CD4-positive, alpha-beta T cell (primary cell): ENCODE data around the gene SHANK3. TPM values are rescaled to one million over a fixed set of nuclear protein-coding genes. Genes with fewer than 3 reads are reported as not detected.
A peak's percentile ranks its signal among the peaks of the same experiment; 100 is the strongest.
"Not testable (repeated sequence)": the region's sequence is repeated elsewhere in the genome, so short reads cannot be mapped to it uniquely, and the experiment has no call there.

ENCODE experiments used
- ATAC-seq: fragments of 200-7000 bp; cut with Tn5 transposase; one replicate; pipeline ENCODE4 v1.10.0; 2022; ENCODE audit warnings: mild to moderate bottlenecking; ENCODE audit not compliant: poor library complexity
- CTCF ChIA-PET: fragments of 350-600 bp; sonication (Branson Sonifier 250); formaldehyde crosslinking; loops from one replicate; lab custom pipeline; 2021; ENCODE audit warnings: antibody characterized with exemption, inconsistent platforms; lab: Charles Lee
- POLR2A ChIA-PET: fragments of 350-600 bp; sonication (Branson Sonifier 250); formaldehyde crosslinking; loops from one replicate; lab custom pipeline; 2021; ENCODE audit warnings: antibody characterized with exemption, inconsistent platforms; lab: Charles Lee
- DNase-seq, 14 experiments: peaks; one replicate each; pipeline ENCODE4 v3.0.0-alpha.2; 2013 to 2020; ENCODE audit warnings: mixed read lengths in 2 of 14
- H3K27ac ChIP-seq, 2 donors: one replicate each; pipeline versions ENCODE4 v1.5.1 to v1.7.0; 2013; ENCODE audit warnings: low read length in 2 of 2, low read depth in 1 of 2, mild to moderate bottlenecking in 1 of 2
- H3K27me3 ChIP-seq, 2 experiments: 1 replicate in 1 of 2; 2 replicates in 1 of 2; pipeline versions ENCODE4 v1.6.1 to v1.7.0; 2013; ENCODE audit warnings: low read length in 2 of 2, control low read depth in 1 of 2, mild to moderate bottlenecking in 1 of 2, moderate library complexity in 1 of 2; ENCODE audit not compliant: insufficient read depth in 2 of 2, control insufficient read depth in 1 of 2
- H3K36me3 ChIP-seq: one replicate; pipeline ENCODE4 v1.6.1; 2013; ENCODE audit warnings: low read length, control low read depth; ENCODE audit not compliant: insufficient read depth
- H3K4me1 ChIP-seq: one replicate; pipeline ENCODE4 v1.6.1; 2013; ENCODE audit warnings: low read length, control low read depth; ENCODE audit not compliant: insufficient read depth
- H3K4me3 ChIP-seq: one replicate; pipeline ENCODE4 v1.5.1; 2013; ENCODE audit warnings: mild to moderate bottlenecking, low read length, moderate library complexity
- H3K9me3 ChIP-seq, 2 experiments: 1 replicate in 1 of 2; 2 replicates in 1 of 2; pipeline versions ENCODE4 v1.6.1 to v1.7.0; 2013; ENCODE audit warnings: low read length in 2 of 2, mild to moderate bottlenecking in 2 of 2, control low read depth in 1 of 2, moderate library complexity in 1 of 2; ENCODE audit not compliant: control insufficient read depth in 1 of 2, insufficient read depth in 1 of 2
- H3K27ac Mint-ChIP-seq: one replicate; pipeline ENCODE4 v1.8.0; 2020; ENCODE audit warnings: mixed read lengths
- H3K27me3 Mint-ChIP-seq: one replicate; pipeline ENCODE4 v1.8.0; 2021; ENCODE audit warnings: mixed read lengths
- H3K36me3 Mint-ChIP-seq: one replicate; pipeline ENCODE4 v1.8.0; 2021; ENCODE audit warnings: low read depth, mixed read lengths
- H3K4me1 Mint-ChIP-seq: one replicate; pipeline ENCODE4 v1.8.0; 2021; ENCODE audit warnings: low read depth, mixed read lengths
- H3K4me3 Mint-ChIP-seq: one replicate; pipeline ENCODE4 v1.8.0; 2020; ENCODE audit warnings: mild to moderate bottlenecking, mixed read lengths
- H3K9me3 Mint-ChIP-seq: one replicate; pipeline ENCODE4 v1.8.0; 2020; ENCODE audit warnings: mixed read lengths
- intact Hi-C, 2 experiments: fragments of 100-400 bp; cut with DNase I in 1 of 2; cut with micrococcal nuclease in 1 of 2; formaldehyde crosslinking; loops; one replicate each; pipeline versions ENCODE4 v1.15.1 to v1.9.0; 2023 to 2025; cut with DNase I, micrococcal nuclease
- total RNA-seq, 174 experiments: library from RNA in 2 of 174; stranded (reverse) in 2 of 174; gene quantifications; one replicate each; pipeline ENCODE4 v1.2.3 and lab custom pipeline; 2021 to 2026
- TF ChIP-seq, protein P1 (sequence below): fragments of 200-600 bp; IDR thresholded peaks from one replicate; pipeline ENCODE4 v1.8.0; 2022; ENCODE audit warnings: antibody characterized with exemption, mild to moderate bottlenecking

SHANK3 gene
- total RNA-seq, 2 experiments from 2014 or later = not detected

DNA sequence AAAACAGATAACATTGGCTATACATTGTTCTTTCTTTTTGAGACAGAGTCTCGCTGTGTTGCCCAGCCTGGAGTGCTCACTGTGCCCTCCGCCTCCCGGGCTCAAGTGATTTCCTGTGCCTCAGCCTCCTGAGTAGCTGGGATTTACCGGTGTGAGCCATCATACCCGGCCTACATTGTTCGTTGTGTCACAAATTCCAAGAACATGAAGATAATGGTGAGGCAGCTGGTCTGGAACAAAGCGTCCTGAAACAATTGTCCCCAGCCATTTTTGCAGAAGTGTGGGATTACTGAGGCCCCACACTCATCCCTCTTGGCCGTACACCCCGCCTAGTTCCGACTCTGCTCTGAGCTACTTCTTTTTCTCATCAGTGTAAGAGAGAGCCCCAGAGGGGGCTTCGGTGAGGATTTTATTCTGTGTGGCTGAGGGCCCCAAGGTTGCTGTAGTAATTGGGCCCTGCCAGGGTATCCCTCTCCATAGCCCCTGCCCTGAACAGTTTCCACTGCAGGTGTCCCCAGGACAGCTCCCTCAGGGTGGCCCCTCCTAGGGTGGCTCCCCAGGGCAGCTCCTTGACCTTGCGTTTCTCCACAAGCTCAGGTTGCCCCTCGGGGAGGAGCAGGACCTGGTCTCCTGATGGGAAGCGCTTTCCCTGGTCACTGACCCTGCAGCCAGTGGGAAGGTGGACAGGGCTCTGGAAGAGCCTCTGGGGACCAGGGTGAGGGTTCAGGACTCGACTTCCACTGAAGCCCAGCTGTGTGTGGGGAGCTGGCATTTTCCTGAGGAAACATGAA lies 31.6 kb upstream of the SHANK3 start:
- intact Hi-C loops = no loop called here
- ATAC-seq = no peak
- TF ChIP-seq, protein P1, sequence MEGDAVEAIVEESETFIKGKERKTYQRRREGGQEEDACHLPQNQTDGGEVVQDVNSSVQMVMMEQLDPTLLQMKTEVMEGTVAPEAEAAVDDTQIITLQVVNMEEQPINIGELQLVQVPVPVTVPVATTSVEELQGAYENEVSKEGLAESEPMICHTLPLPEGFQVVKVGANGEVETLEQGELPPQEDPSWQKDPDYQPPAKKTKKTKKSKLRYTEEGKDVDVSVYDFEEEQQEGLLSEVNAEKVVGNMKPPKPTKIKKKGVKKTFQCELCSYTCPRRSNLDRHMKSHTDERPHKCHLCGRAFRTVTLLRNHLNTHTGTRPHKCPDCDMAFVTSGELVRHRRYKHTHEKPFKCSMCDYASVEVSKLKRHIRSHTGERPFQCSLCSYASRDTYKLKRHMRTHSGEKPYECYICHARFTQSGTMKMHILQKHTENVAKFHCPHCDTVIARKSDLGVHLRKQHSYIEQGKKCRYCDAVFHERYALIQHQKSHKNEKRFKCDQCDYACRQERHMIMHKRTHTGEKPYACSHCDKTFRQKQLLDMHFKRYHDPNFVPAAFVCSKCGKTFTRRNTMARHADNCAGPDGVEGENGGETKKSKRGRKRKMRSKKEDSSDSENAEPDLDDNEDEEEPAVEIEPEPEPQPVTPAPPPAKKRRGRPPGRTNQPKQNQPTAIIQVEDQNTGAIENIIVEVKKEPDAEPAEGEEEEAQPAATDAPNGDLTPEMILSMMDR = no peak
- H3K4me1 Mint-ChIP-seq = no peaks in the 10 kb centered on the region
- Histone ChIP-seq H3K9me3 (no peaks in the 10 kb centered on the region), H3K4me1 (no peaks in the 10 kb centered on the region), H3K4me3 (no peak overlapping the region), H3K27ac (no peak overlapping the region), H3K36me3 (no peaks in the 10 kb centered on the region), H3K27me3 (peaks cover 24 to 25% of the 10 kb centered on the region in 2 experiments)
- no peaks in the 10 kb centered on the region for H3K9me3 Mint-ChIP-seq
- H3K4me3 Mint-ChIP-seq = no peak overlapping the region
- no peak for DNase-seq
- no peaks in the 10 kb centered on the region for H3K27me3 Mint-ChIP-seq
- ChIA-PET CTCF (no interaction called here), POLR2A (no interaction called here)
- H3K27ac Mint-ChIP-seq = no peak overlapping the region
- no peaks in the 10 kb centered on the region for H3K36me3 Mint-ChIP-seq

DNA sequence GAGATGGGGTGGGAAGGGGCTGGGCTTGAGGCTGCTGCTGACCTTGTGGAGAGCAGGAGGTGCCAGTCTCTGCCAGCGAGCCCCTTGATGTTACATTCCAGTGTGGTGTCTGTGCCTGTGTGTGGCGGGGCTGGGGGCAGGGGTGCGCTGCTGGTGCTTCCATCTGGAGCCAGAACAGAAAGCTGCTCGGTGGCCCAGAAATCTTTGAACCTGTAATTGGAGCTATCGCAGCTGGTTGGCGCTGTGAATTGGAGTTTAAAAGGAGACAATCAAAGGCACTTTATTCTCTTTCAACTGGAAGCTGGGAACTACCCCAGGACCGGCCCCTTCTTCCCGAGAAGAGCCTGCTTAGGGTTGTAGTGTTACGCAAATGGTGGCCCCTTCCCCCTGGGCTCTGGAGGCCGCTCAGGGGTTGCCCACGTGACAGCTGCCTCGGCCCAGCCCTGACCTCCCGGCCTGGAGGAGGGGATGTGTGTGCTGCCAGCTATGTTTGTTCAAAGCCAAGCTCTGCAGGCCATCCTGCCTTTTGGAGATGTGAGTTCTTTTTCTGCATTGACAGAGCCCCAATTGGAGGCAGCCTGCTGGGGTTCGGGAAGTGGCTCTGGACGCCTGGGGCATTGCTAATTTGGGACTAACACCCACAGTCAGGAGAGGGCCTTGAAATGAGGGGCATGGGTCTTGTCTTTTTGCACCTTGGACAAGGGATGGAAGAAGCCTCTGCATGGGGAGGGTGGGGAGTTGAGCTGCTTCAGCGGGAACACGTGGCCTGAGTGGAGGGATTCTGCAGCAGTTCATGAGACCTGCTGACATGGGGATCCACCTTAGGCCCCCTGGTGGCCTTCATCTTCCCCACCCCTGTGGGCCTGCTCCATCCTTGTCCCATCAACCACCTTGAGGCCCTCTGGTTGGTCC lies 30.7 kb upstream of the SHANK3 start:
- TF ChIP-seq, protein P1 = no peak
- H3K4me1 Mint-ChIP-seq = no peaks in the 10 kb centered on the region
- no peaks in the 10 kb centered on the region for H3K36me3 Mint-ChIP-seq
- no peak overlapping the region for H3K4me3 Mint-ChIP-seq
- H3K9me3 ChIP-seq = no peaks in the 10 kb centered on the region
- no peaks in the 10 kb centered on the region for H3K9me3 Mint-ChIP-seq
- CTCF ChIA-PET = no interaction called here
- POLR2A ChIA-PET = no interaction called here
- peaks cover 24 to 28% of the 10 kb centered on the region in 2 experiments for H3K27me3 ChIP-seq
- H3K27ac Mint-ChIP-seq = no peak overlapping the region
- H3K36me3 ChIP-seq = no peaks in the 10 kb centered on the region
- no peak overlapping the region for H3K27ac ChIP-seq
- H3K4me1 ChIP-seq = no peaks in the 10 kb centered on the region
- DNase-seq (peak in 2 of 14 experiments; percentile 11 to 36), ATAC-seq (no peak)
- H3K4me3 ChIP-seq = no peak overlapping the region
- intact Hi-C loops = no loop called here
- peaks cover 5% of the 10 kb centered on the region for H3K27me3 Mint-ChIP-seq

DNA sequence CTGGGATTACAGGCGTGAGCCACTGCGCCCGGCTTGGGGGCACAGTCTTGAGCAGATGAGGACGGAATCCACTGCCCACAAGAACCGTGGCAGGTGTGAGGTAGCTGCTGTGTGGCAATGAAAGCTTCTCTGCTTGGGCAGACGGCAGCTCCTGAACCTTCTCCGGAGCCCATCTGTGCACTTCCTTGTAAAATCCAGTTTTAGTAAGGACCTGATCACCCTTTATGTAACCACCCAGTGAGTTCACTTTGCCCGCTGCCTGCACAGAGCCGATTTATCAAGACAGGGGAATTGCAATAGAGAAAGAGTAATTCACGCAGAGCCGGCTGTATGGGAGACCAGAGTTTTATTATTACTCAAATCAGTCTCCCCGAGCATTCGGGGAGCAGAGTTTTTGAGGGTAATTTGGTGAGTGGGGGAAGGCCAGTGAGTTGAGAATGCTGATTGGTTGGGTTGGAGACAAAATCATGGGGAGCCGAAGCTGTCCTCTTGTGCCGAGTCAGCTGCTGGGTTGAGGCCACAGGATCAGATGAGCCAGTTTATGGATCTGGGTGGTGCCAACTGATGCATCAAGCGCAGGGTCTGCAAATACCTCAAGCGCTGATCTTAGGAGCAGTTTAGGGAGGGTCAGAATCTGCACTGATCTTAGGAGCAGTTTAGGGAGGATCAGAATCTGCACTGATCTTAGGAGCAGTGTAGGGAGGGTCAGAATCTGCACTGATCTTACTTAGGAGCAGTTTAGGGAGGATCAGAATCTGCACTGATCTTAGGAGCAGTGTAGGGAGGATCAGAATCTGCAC lies 29.4 kb upstream of the SHANK3 start:
- POLR2A ChIA-PET, H3K4me3 ChIP-seq, H3K4me3 Mint-ChIP-seq, H3K27me3 Mint-ChIP-seq, ATAC-seq, DNase-seq, H3K27ac Mint-ChIP-seq, H3K9me3 ChIP-seq, CTCF ChIA-PET, intact Hi-C loops, H3K36me3 Mint-ChIP-seq, H3K4me1 Mint-ChIP-seq, H3K27ac ChIP-seq, H3K4me1 ChIP-seq, H3K9me3 Mint-ChIP-seq, H3K36me3 ChIP-seq: not testable (repeated sequence)
- peaks cover 24 to 28% of the 10 kb centered on the region in 2 experiments for H3K27me3 ChIP-seq

DNA sequence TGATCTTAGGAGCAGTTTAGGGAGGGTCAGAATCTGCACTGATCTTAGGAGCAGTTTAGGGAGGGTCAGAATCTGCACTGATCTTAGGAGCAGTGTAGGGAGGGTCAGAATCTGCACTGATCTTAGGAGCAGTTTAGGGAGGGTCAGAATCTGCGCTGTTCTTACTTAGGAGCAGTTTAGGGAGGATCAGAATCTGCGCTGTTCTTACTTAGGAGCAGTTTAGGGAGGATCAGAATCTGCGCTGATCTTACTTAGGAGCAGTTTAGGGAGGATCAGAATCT lies 28.9 kb upstream of the SHANK3 start:
- H3K36me3 ChIP-seq, POLR2A ChIA-PET, H3K4me1 Mint-ChIP-seq, CTCF ChIA-PET, H3K27ac ChIP-seq, H3K27ac Mint-ChIP-seq, H3K27me3 Mint-ChIP-seq, ATAC-seq, H3K9me3 ChIP-seq, DNase-seq, H3K9me3 Mint-ChIP-seq, H3K4me3 Mint-ChIP-seq, H3K4me1 ChIP-seq, intact Hi-C loops, H3K36me3 Mint-ChIP-seq, H3K4me3 ChIP-seq: not testable (repeated sequence)
- peaks cover 24 to 28% of the 10 kb centered on the region in 2 experiments for H3K27me3 ChIP-seq
